Measurements from ENCODE around the gene MUC20.
"Not testable (repeated sequence)": the region's sequence is repeated elsewhere in the genome, so short reads cannot be mapped to it uniquely, and the experiment has no call there.

The MUC20 gene

GRCh38 chr3:195711091-195711812 is 9.5 kb upstream of the MUC20 start:
- DNase-seq: not testable (repeated sequence)

GRCh38 chr3:195711813-195712534 is 8.8 kb upstream of the MUC20 start:
- no peak for DNase-seq

- DNase-seq: not testable (repeated sequence)
Observed at GRCh38 chr3:195712535-195712910, 8.3 kb upstream of the MUC20 start.

- DNase-seq: not testable (repeated sequence)
Observed at GRCh38 chr3:195713150-195713549, 7.6 kb upstream of the MUC20 start.

GRCh38 chr3:195714380-195715011 is 6.3 kb upstream of the MUC20 start:
- no peak for DNase-seq

GRCh38 chr3:195715134-195715533 is 5.6 kb upstream of the MUC20 start:
- DNase-seq: no peak

- DNase-seq: peak; percentile 57
Observed at GRCh38 chr3:195715583-195716266, 5.1 kb upstream of the MUC20 start.

GRCh38 chr3:195717416-195717815 is 3.4 kb upstream of the MUC20 start:
- DNase-seq: no peak

- no peak for DNase-seq
Observed at GRCh38 chr3:195717852-195718476, 2.8 kb upstream of the MUC20 start.

- DNase-seq: no peak
Observed at GRCh38 chr3:195718477-195718984, 2.2 kb upstream of the MUC20 start.

- DNase-seq: not testable (repeated sequence)
Observed at GRCh38 chr3:195719514-195720254, 1.1 kb upstream of the MUC20 start.

GRCh38 chr3:195722139-195722995 is 1.6 kb downstream of the MUC20 start:
- not testable (repeated sequence) for DNase-seq

GRCh38 chr3:195722996-195723345 is 2.2 kb downstream of the MUC20 start:
- not testable (repeated sequence) for DNase-seq

- DNase-seq: not testable (repeated sequence)
Observed at GRCh38 chr3:195724363-195724762, 3.6 kb downstream of the MUC20 start.

- DNase-seq: not testable (repeated sequence)
Observed at GRCh38 chr3:195725916-195726740, 5.3 kb downstream of the MUC20 start.

GRCh38 chr3:195727606-195728195 is 6.9 kb downstream of the MUC20 start:
- DNase-seq: no peak

GRCh38 chr3:195728789-195729188 is 8.0 kb downstream of the MUC20 start:
- not testable (repeated sequence) for DNase-seq

GRCh38 chr3:195729476-195730251 is 8.9 kb downstream of the MUC20 start:
- no peak for DNase-seq
